H1 (cell line): ENCODE measurements around the gene SPATA31E1. TPM values are rescaled to one million over a fixed set of nuclear protein-coding genes. Genes with fewer than 3 reads are reported as not detected.

Experiments
- CTCF ChIA-PET: fragments of 300-600 bp; sonication (Branson Sonifier 250); formaldehyde crosslinking; loops from one replicate; lab custom pipeline; 2021; ENCODE audit not compliant: partially characterized antibody; lab: Charles Lee
- POLR2A ChIA-PET: fragments of 300-600 bp; sonication (Branson Sonifier 250); formaldehyde crosslinking; loops from one replicate; lab custom pipeline; 2021; ENCODE audit warnings: inconsistent platforms; ENCODE audit not compliant: partially characterized antibody; lab: Charles Lee
- DNase-seq, 2 experiments: peaks; one replicate each; pipeline versions ENCODE4 v3.0.0 to v3.0.0-alpha.2; 2010 to 2022; ENCODE audit warnings: low spot score in 2 of 2, low read depth in 1 of 2, mixed read lengths in 1 of 2
- FAIRE-seq: peaks from 2 replicates; lab custom pipeline; 2011; peaks lifted over from hg19 to GRCh38; lab: Jason Lieb, UNC
- H2AFZ ChIP-seq: 2 replicates; pipeline ENCODE4 v1.8.1; 2012; ENCODE audit warnings: low read length, inconsistent platforms
- H2AK5ac ChIP-seq: 2 replicates; pipeline ENCODE4 v1.6.1; 2013; ENCODE audit warnings: low read depth, low read length
- H2BK120ac ChIP-seq: replicated peaks from 2 replicates; pipeline ENCODE3; 2013; ENCODE audit warnings: low read depth, low read length, inconsistent platforms
- H2BK12ac ChIP-seq: 2 replicates; pipeline ENCODE4 v1.6.1; 2013; ENCODE audit warnings: low read depth, low read length
- H2BK15ac ChIP-seq: 2 replicates; pipeline ENCODE4 v1.6.1; 2013; ENCODE audit warnings: low read length
- H2BK20ac ChIP-seq: 2 replicates; pipeline ENCODE4 v1.6.1; 2013; ENCODE audit warnings: low read length
- H2BK5ac ChIP-seq: 2 replicates; pipeline ENCODE4 v1.6.1; 2013; ENCODE audit warnings: low read depth, low read length
- H3K14ac ChIP-seq: 2 replicates; pipeline ENCODE4 v1.6.1; 2013; ENCODE audit warnings: inconsistent platforms; ENCODE audit not compliant: insufficient read length
- H3K18ac ChIP-seq: 2 replicates; pipeline ENCODE4 v1.6.1; 2013; ENCODE audit warnings: low read length; ENCODE audit errors: extremely low read depth
- H3K23ac ChIP-seq: 2 replicates; pipeline ENCODE4 v1.6.1; 2013; ENCODE audit warnings: inconsistent platforms; ENCODE audit not compliant: insufficient read length
- H3K23me2 ChIP-seq: 2 replicates; pipeline ENCODE4 v1.6.1; 2013; ENCODE audit warnings: low read depth, low read length
- H3K27ac ChIP-seq: 2 replicates; pipeline ENCODE4 v1.6.1; 2011; ENCODE audit warnings: low read depth, low read length, inconsistent platforms
- H3K27me3 ChIP-seq, 4 experiments: replicated peaks in 1 of 4; 1 replicate in 1 of 4; 2 replicates in 3 of 4; pipeline versions ENCODE4 v1.6.1 to v1.8.1; 2011 to 2013; ENCODE audit warnings: low read length in 3 of 4, mild to moderate bottlenecking in 3 of 4, inconsistent platforms in 2 of 4, mixed read lengths in 2 of 4, moderate library complexity in 1 of 4; ENCODE audit not compliant: control insufficient read depth in 3 of 4, insufficient read depth in 3 of 4; ENCODE audit errors: extremely low read depth in 1 of 4
- H3K36me3 ChIP-seq, 4 experiments: 2 replicates each; pipeline versions ENCODE4 v1.6.1 to v1.8.1; 2011 to 2013; ENCODE audit warnings: mild to moderate bottlenecking in 4 of 4, low read length in 3 of 4, moderate library complexity in 2 of 4, control low read depth in 1 of 4, inconsistent platforms in 1 of 4; ENCODE audit not compliant: insufficient read depth in 4 of 4, control insufficient read depth in 2 of 4
- H3K4ac ChIP-seq: replicated peaks from 2 replicates; pipeline ENCODE3; 2013; ENCODE audit warnings: low read length, low read depth, mixed read lengths, inconsistent platforms; ENCODE audit not compliant: insufficient read length
- H3K4me1 ChIP-seq, 4 experiments: replicated peaks in 1 of 4; 1 replicate in 1 of 4; 2 replicates in 3 of 4; pipeline versions ENCODE4 v1.6.1 to v1.8.1; 2011 to 2013; ENCODE audit warnings: low read length in 3 of 4, inconsistent platforms in 2 of 4, mixed read lengths in 1 of 4; ENCODE audit not compliant: insufficient read depth in 4 of 4, control insufficient read depth in 3 of 4
- H3K4me2 ChIP-seq, 2 experiments: 2 replicates each; pipeline versions ENCODE4 v1.6.1 to v1.8.1; 2011 to 2013; ENCODE audit warnings: low read depth in 2 of 2, low read length in 2 of 2, control low read depth in 1 of 2, inconsistent platforms in 1 of 2, mild to moderate bottlenecking in 1 of 2; ENCODE audit not compliant: insufficient read depth in 1 of 2
- H3K4me3 ChIP-seq, 4 experiments: fragments of 200-600, 300-600 bp in 1 of 4; sonication (generic), shearing (Covaris generic), sonication (Bioruptor Twin) in 1 of 4; 2 replicates each; pipeline versions ENCODE4 v1.5.1 to v1.8.1; 2011 to 2016; ENCODE audit warnings: low read length in 4 of 4, low read depth in 3 of 4, control low read depth in 2 of 4, inconsistent platforms in 2 of 4, mild to moderate bottlenecking in 2 of 4, mixed read lengths in 1 of 4, moderate library complexity in 1 of 4; ENCODE audit not compliant: insufficient read depth in 2 of 4; ENCODE audit errors: extremely low read depth in 1 of 4
- H3K56ac ChIP-seq: replicated peaks from 2 replicates; pipeline ENCODE3; 2013; ENCODE audit warnings: low read depth, mild to moderate bottlenecking, mixed read lengths, low read length, inconsistent platforms; ENCODE audit not compliant: insufficient read length
- H3K79me1 ChIP-seq: 2 replicates; pipeline ENCODE4 v1.6.1; 2013; ENCODE audit warnings: low read depth, low read length, control low read depth
- H3K79me2 ChIP-seq, 2 experiments: 2 replicates each; pipeline versions ENCODE4 v1.6.1 to v1.8.1; 2012 to 2013; ENCODE audit warnings: low read length in 2 of 2, mild to moderate bottlenecking in 2 of 2, inconsistent platforms in 1 of 2; ENCODE audit not compliant: insufficient read depth in 2 of 2, control insufficient read depth in 1 of 2
- H3K9ac ChIP-seq, 4 experiments: replicated peaks in 1 of 4; 1 replicate in 1 of 4; 2 replicates in 3 of 4; pipeline versions ENCODE4 v1.6.1 to v1.8.1; 2011 to 2013; ENCODE audit warnings: low read depth in 3 of 4, low read length in 3 of 4, control low read depth in 2 of 4, mild to moderate bottlenecking in 2 of 4, moderate library complexity in 2 of 4, inconsistent platforms in 1 of 4; ENCODE audit errors: extremely low read depth in 1 of 4
- H3K9me3 ChIP-seq, 2 experiments: 2 replicates each; pipeline versions ENCODE4 v1.6.1 to v1.8.1; 2012 to 2013; ENCODE audit warnings: mild to moderate bottlenecking in 2 of 2, moderate library complexity in 2 of 2, control low read depth in 1 of 2, inconsistent platforms in 1 of 2, low read depth in 1 of 2, low read length in 1 of 2, mixed read lengths in 1 of 2; ENCODE audit not compliant: insufficient read depth in 2 of 2
- H4K20me1 ChIP-seq, 2 experiments: replicated peaks in 1 of 2; 2 replicates each; pipeline versions ENCODE3 to v1.8.1; 2011 to 2013; ENCODE audit warnings: inconsistent platforms in 2 of 2, low read length in 2 of 2, mild to moderate bottlenecking in 1 of 2; ENCODE audit not compliant: insufficient read depth in 2 of 2, control insufficient read depth in 1 of 2
- H4K5ac ChIP-seq: 2 replicates; pipeline ENCODE4 v1.6.1; 2013; ENCODE audit warnings: low read length, low read depth, mixed read lengths, inconsistent platforms; ENCODE audit not compliant: insufficient read length
- H4K8ac ChIP-seq: 2 replicates; pipeline ENCODE4 v1.8.0; 2013; ENCODE audit warnings: mild to moderate bottlenecking, moderate library complexity, low read length, inconsistent platforms; ENCODE audit not compliant: insufficient read depth; ENCODE audit errors: extremely low read depth
- H4K91ac ChIP-seq: replicated peaks from 2 replicates; pipeline ENCODE3; 2013; ENCODE audit warnings: low read length, mixed read lengths, inconsistent platforms; ENCODE audit not compliant: insufficient read length
- EZH2 ChIP-seq: fragments of 200-600 bp; sonication (generic); IDR thresholded peaks from 2 replicates; pipeline ENCODE4 v1.7.1; 2012; ENCODE audit warnings: low read depth, mild to moderate bottlenecking, moderate library complexity, low read length, inconsistent platforms; ENCODE audit not compliant: severe bottlenecking
- RFX5 ChIP-seq: IDR thresholded peaks from 2 replicates; pipeline ENCODE4 v1.6.1; 2011; ENCODE audit warnings: low read depth, low read length, improper control_type of control experiment, borderline replicate concordance
- RXRA ChIP-seq: IDR thresholded peaks from 2 replicates; pipeline ENCODE4 v1.6.1; 2011; ENCODE audit warnings: low read depth, mild to moderate bottlenecking, low read length, moderate library complexity; ENCODE audit not compliant: insufficient read depth
- WGBS, 2 experiments: shearing (Covaris generic) in 1 of 2; methylation state at CpG; one replicate each; pipeline versions ENCODE4 v1.1.6 to v1.1.7; 2013 to 2015; ENCODE audit warnings: low lambda C conversion rate in 2 of 2, mixed read lengths in 2 of 2, inconsistent platforms in 1 of 2, low coverage in 1 of 2, missing lambda C conversion rate in 1 of 2; ENCODE audit not compliant: insufficient replicate concordance in 2 of 2, insufficient coverage in 1 of 2, insufficient read length in 1 of 2; ENCODE audit errors: extremely low coverage in 1 of 2, missing lambda C conversion rate in 1 of 2; 5-methylcytosine and 5-hydroxymethylcytosine counted together
- polyA plus RNA-seq, 7 experiments: library from polyadenylated mRNA; depleted of rRNA in 3 of 7; stranded (reverse) in 5 of 7; unstranded in 2 of 7; fragments of >200 nt in 5 of 7; fragments of 200-250 nt in 2 of 7; gene quantifications; 1 replicate in 5 of 7; 2 replicates in 1 of 7; 4 replicates in 1 of 7; pipeline versions ENCODE4 v1.2.1 to v1.2.3, GENCODE V29; 2011 to 2013; ENCODE audit warnings: missing spikeins in 2 of 7, mixed read lengths in 2 of 7
- total RNA-seq: library from RNA; stranded (reverse); fragmentation: NEBNext Ultra II Directional; extraction: Animal tissue kit (Norgen Biotek cat#: 25700); gene quantifications from 2 replicates; pipeline ENCODE4 v1.2.1, GENCODE V29; 2021

Gene SPATA31E1
- total and polyA plus RNA-seq, 2 of the 8 experiments (the other 6 are each of a cell fraction or from before 2014, with no cell fraction given): 0.05 to 0.09 TPM

DNA sequence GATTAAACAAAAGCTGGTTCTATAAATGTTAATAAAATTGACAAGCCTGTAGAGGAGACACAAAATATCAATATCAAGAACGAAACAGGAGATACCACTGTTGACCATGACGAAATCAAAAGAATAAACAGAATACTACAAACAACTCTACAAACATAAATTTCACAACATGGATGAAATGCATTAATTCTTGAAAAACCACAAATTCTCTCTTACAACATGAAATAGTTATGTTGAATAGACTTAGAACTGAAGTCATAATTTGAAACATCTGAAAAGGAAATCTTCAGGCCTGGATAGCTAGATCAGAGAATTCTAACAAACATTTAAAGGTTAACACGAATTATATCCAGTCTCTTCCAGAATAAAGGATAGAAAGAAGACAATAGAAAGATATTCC is 28.1 kb downstream of the SPATA31E1 start:
- Histone ChIP-seq H2BK20ac (no peak overlapping the region), H2AFZ (no peak overlapping the region), H3K9me3 (no peaks in the 10 kb centered on the region), H3K79me2 (no peaks in the 10 kb centered on the region), H4K91ac (no peak overlapping the region), H2BK12ac (no peak overlapping the region), H3K4me2 (no peak overlapping the region), H2BK120ac (no peak overlapping the region), H3K27me3 (no peaks in the 10 kb centered on the region), H2BK5ac (no peak overlapping the region), H3K23me2 (peaks cover 3% of the 10 kb centered on the region; the same call in 1 of the 2 replicates), H3K18ac (no peak overlapping the region), H3K9ac (no peak overlapping the region), H4K5ac (no peak overlapping the region), H2AK5ac (no peak overlapping the region), H3K14ac (no peak overlapping the region), H3K4me1 (peaks cover 0 to 3% (median 0%) of the 10 kb centered on the region in 4 experiments; a peak in 2 of 7 replicates), H3K79me1 (no peaks in the 10 kb centered on the region), H3K56ac (no peak overlapping the region), H3K23ac (no peak overlapping the region), H2BK15ac (no peak overlapping the region), H3K4ac (no peak overlapping the region), H3K36me3 (no peaks in the 10 kb centered on the region), H4K8ac (no peak overlapping the region), H3K4me3 (no peak overlapping the region), H3K27ac (no peak overlapping the region), H4K20me1 (no peaks in the 10 kb centered on the region)
- POLR2A ChIA-PET: no interaction called here
- no peak for FAIRE-seq
- no peak for DNase-seq
- CTCF ChIA-PET: no interaction called here
- TF ChIP-seq EZH2 (no peak), RFX5 (no peak), RXRA (no peak)
- WGBS, 2 experiments: 87% methylated on average over 3 of the region's 3 CpGs; no CpG with 5 or more reads in 1 of the 2 experiments
